RPMI7951 (cell line): ENCODE data around the gene CD247. TPM values are rescaled to one million over a fixed set of nuclear protein-coding genes. Genes with fewer than 3 reads are reported as not detected.

Source experiments
- DNase-seq: peaks from one replicate; pipeline ENCODE4 v3.0.0-alpha.2; 2012; ENCODE audit warnings: low read depth
- total RNA-seq: library from RNA; depleted of rRNA; stranded (reverse); fragments of >200 nt; shearing (Covaris generic); gene quantifications from 2 replicates; pipeline ENCODE4 v1.2.3, GENCODE V29; 2014

Gene CD247
- total RNA-seq, 1 experiment from 2014 or later: not detected

DNA sequence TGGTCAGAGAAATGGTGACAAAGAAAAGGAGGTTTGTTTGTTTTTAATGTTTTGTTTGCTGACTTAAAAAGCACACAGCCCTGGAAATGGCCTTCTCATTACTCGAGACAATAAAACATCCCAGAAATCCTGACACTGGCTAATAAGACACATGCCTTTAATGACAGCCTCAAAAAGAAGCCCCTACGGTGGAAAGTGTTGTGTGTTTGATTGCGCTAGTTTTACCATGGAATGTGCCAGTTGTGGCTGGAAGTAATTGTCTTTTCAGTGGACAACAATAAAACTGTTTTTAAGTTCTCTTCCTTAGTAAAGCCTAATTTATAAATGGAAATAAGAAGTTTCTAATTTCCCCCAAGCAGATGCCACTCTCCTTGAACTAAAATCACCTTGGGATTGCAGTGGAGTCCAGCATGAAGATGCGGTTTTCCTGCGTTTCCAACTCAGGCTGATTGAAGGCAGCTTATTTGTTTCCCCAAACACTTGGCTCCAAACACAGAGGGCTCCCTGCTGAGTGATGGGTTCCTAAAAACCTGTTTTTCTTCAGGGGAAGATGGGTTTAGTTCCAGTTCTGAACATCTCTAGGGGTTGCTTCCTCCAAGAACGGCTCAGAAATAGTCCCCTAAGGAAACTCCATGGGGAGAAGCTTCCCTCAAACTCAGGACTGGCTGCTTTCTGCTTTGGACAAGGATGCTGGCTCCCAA, 54.3 kb downstream of the CD247 start:
- DNase-seq: no peak

DNA sequence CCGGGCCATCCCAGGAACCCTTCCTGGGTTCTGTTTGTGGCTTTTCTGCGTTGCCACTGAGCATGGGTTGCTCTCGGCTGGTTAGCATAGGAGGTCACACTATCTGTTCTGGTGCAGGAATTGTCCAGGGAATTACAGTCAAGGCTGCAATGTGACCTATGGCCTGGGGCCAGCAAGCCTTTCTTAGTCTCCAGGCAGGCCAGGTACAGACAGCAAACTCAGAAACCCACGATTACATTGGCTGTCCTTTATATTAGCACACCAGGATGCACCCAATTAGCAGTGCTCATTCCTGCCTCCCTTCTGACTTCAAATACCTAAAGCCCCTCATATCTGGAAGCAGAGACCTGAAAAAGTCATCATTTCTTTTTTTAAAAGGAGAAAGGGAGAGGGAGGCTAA, 55.2 kb downstream of the CD247 start:
- DNase-seq: no peak

DNA sequence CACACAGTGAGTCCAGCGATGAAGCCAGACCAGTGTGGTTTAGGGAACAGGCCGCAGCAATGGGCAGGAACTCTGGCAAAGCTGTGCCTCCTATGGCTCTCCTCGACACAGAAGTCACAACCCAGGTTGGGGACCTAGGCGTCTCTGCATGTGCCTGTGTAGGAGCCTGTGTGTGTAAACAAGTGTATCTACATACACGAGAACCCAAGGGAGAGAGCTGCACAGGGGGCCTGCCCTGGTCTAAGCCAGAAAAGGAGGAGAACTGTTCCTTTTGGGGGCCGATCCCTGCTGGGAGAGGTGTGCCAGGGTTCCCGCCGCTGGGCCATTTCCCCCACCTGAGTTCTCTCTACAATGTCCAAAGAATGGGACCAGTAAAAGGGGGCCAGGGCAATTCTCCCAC, 56.0 kb downstream of the CD247 start:
- no peak for DNase-seq

DNA sequence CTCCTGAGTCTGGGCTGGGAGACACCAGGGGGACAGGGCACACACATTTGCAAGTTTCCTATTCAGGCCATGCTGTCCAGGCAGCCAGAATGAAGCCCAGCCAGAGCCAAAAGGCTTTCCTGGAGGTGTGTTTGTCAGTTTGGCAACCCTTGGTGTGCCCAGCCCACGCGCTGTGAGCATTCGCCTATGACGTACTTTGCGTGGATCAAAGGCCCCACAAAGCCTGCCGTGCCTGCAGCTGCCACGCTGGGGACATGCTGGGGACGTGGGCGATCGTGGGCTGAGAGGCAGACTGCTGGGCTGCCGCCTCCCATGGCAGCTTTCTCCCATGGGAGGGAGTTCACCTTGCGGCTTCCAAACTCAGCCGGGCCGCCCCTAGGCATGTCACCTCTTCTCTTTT, 57.5 kb downstream of the CD247 start:
- no peak for DNase-seq

DNA sequence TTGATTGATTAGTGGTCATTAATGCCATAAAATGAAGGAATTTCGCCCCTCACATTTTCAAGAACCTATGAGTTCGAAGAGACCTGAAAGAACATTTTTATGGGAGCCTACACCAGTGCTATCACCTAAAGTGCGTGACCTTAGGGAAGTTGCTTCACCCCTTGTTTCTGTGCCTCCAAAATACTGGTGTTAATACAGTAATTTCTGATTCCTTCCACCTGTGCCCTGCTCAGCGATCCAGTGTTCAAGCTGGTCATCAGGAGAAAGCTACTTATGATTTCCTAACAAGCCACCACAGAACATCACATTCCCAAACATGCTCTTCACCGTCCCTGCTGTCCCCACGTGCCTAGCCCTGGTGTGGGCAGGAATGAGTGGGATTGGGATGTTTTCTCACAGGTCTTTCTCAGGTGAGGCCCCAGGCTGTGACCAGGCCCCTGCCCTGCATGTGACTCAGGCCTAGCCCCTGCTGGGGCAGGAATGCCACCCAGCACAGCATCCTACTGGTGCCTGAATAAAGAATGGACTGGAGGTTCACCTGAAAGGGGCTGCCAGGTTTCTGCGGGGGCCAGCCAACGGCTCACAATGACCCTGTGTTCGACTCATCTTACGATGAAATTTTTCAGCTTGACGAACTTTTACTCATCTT, 60.3 kb downstream of the CD247 start:
- no peak for DNase-seq

DNA sequence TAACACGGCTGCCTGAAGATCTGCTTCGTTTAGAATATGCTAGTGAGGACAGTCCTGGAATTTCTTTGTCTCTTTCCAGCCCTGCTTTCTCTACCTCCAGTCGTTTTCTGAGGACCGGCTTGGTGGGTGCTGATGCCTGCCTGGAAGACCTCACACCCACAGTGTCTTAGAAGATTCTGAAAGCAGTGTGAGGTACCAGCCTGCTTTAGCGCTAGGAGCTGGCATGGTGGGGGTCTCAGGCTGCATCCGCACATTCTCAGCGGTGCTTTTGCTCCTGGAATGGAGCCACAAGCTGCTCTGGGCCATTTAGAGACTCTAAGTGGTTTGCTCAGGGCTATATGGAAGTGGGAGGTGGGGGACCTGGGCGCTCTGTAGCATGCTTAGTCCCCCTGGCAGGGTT, 61.4 kb downstream of the CD247 start:
- DNase-seq: no peak

DNA sequence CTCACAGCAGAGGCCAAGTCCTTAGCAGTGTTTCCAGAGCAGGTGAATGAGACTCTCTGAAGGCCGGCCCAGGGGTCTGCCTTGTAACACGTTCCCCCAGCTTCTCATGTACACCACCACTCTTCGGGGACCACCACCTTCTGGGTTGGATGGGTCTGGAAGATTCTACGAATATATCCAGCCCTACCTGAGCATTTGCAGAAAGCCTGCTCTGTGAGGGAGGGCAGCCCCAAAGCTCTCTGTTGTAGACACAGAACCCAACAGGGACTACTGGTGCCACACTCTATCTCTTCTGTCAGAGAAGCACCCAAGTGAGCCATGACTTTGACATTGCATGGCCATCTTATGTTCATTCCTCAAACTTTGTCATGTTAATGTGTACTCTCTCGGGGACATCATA, 61.8 kb downstream of the CD247 start:
- no peak for DNase-seq

DNA sequence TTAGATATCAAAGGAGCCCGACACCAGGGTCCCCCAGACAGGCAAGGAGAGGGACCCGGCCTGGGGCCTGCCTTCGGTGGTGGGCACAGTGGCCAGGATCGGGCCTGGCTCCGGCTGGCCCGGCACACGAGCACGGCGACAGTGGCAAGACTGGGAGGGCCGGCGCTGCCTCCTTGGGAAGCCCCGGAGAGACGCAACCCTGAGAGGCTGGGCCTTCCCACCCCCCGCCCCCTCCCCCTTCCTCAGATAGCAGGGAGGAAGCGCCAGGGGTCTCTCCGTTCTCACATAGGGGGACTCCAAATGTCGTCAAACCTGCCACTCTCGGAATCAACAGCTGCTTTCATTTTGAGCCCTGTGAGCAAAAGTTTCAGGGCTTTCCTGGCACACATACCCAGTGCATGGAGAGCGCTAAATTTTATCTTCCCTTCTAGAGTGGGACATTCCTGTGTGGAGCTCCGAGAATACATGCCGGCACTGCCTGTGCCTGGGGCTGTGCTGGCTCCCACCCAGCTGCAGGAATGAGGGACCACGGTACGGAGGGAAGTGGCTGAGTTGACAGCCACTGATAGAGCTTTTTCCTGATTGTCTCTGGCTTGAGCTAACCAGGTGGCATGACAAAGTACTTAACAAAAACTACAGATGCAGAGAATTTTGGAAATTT, 62.4 kb downstream of the CD247 start:
- DNase-seq: peak; percentile 40

DNA sequence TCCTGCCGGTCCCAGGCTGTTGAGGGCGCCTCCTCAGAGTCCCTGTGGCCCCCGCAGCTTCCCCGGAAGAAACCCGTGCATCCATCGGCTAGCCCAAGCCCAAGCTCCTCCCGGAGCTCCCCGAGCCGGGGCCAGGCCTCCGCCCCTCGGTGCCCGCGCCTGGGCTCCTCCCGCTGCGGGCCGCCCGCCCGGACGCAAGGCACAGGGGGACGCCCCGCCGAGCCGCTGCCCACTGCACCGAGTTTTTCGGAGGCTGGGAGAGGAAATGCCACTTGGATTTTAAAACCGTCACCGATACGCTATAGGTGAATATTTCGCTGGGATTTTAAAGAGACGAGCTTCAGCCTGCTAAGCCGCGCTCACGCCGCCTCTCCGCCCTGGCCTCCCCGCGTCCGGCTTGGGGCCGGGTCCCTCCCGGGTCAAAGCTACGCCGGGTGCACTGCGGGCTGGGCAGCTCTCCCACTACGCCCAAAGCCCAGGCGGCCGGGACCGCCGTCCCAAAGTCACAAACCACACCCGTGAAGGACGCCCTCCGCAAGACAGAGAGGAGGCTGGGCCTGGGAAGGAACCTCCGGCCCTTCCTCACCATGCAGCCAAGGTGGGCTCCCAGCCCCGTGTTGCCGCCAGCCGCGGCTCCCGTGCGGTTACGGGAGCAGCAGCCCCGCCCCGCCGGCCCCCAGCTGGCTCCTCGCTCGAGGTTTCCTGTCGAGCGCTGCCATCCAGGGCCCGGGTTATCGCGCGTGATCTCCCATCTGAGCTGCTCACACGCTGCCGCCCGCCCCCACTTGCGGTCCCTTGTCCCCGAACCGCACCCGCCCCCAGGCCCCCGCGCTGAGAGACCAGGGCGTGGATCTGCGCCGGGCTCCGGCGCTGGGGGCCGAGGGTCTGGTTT, 63.2 kb downstream of the CD247 start:
- DNase-seq: peak; percentile 54

DNA sequence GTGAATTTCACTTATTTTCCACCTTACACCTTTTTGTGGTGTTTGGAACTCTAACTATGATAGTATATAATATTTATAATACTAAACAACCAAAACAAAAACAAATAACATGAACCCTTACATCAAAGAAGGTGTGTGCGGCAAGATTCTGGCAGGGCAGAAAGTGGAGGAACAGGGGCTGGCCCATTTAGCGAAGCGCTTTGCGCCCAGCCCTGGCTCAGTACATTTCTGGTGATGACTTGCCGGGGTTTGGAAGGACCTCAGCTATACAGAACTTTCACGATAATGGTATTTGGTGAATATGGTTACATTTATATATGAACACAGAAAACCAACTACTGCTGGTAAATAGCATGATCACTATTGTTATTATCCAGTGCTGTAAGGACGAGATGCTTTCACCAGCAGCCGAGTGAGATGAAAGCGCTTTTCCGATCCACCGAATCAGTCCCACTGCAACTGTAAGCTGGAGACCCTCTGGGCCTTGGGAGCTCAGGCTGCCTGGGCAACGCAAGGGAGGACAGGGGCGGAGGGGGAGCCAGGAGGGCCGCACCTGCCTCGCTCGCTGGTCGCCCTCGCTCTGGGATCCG, 63.9 kb downstream of the CD247 start:
- no peak for DNase-seq

DNA sequence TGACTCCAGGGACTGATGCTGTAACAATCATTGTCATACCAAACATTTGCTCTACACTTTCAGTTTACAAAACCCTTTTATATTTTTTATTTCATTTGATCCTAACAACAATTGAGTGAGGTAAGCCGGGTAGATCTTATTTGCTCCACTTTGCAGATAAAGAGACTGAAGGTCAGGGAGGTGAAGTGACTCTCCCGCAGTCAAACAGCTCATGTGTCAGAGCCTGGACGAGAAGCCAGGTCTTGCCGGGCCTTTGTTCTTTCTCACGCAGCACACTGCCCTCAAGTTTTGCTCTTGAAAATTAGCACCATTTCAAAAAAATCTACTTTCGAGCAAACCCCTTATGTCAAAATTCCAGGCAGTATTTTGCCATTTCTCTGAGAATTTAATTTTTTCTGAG, 65.2 kb downstream of the CD247 start:
- DNase-seq: no peak

DNA sequence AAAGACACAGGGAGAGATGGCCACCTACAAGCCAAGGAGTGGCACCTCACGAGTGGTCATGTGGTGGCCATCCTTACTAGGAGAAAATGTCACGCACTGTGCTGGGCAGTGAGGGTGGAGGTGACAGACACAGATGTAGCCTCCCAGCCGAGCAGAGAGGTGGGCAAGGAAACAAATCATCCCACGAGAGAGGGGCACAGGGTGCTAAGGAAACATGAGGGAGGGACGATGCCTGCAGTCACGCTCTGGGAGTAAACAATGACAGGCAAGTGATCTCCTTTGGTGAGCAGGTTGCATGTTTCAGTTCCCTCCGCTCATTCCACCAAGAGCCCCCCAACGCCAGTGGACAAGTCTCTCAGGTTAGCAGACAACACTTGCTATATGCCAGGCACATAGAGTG, 65.8 kb downstream of the CD247 start:
- no peak for DNase-seq

DNA sequence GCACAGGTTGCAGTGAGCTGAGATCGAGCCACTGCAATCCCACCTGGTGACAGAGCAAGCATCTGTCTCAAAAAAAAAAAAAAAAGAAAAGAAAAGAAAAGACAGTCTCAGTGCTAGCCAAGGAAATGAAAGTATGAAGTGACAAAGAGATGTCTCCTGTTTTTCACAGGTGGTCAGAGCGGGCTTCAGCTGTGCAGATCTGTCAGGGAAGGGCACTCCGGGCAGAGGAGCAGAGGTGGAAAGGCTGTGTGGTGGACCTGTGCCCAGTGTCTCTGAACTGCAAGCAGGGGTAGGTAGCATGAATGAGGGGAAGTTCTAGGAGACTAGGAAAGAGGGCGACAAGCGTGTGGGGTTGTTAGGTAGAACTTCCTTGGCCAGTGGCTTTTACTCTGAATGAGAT, 67.5 kb downstream of the CD247 start:
- no peak for DNase-seq

DNA sequence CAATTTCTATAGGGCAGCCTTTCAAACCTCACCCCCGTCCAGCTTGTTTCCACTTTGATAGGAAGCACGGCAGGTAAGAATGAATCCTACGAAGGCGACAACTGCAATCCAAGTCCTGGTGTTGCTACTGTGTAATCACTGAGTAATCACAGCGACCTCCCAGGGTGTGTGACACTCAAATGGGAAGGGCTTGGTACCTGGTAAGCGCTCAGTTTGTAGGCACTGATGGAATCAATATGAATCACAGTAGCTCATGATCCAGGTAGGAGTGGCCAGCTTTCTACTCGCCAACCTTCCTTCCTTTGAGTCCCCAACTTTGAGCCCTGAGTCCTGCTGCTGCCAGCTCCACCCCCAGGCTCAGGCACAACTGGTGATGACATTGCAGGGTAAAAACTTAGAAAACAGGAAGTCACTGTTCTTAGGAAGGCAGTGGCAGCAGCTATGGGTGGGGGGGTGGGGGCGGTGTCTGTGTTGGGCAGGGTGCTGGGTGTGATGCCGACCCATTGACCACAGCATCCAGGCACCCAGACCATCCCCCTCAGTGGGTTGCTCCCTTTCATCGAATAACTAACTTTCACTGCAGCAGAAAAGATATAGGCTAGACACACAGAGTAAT, 70.7 kb downstream of the CD247 start:
- no peak for DNase-seq

DNA sequence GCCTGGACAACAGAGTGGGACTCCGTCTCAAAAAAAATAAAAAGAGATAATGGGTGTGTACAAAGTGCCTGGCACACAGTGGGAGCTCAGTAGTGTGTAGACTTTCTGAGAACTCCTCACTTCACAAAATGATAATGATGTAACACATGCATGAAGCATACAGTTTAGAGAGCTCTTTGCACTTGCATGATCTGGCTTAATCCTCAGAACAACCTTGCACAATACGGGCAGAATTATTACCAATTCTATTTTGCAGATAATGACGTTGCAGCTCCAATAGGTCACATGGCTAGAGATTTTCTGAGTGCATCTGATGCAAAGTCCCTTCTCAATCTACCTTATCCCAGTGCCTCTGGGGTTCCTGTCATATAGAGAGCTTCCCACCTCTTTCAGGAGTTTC, 71.4 kb downstream of the CD247 start:
- no peak for DNase-seq

DNA sequence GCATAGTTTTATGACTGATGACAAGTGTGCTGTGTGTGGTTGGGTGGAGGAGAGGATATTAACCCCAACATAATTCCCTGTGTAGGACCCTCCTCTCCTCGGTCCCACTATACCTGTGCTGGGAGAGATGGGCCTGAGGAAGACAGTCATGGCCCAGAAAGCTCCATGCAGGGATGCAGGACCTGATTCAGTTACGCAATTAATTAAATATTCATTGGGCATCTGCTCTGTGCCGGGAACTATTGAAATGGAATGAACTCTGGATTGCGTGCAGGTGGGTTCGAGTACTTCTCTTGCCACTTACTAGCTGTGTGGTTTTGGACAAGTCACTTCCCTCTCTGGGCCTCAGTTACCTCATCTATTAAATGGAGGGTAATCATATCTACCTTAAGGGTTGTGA, 74.6 kb downstream of the CD247 start:
- DNase-seq: no peak

DNA sequence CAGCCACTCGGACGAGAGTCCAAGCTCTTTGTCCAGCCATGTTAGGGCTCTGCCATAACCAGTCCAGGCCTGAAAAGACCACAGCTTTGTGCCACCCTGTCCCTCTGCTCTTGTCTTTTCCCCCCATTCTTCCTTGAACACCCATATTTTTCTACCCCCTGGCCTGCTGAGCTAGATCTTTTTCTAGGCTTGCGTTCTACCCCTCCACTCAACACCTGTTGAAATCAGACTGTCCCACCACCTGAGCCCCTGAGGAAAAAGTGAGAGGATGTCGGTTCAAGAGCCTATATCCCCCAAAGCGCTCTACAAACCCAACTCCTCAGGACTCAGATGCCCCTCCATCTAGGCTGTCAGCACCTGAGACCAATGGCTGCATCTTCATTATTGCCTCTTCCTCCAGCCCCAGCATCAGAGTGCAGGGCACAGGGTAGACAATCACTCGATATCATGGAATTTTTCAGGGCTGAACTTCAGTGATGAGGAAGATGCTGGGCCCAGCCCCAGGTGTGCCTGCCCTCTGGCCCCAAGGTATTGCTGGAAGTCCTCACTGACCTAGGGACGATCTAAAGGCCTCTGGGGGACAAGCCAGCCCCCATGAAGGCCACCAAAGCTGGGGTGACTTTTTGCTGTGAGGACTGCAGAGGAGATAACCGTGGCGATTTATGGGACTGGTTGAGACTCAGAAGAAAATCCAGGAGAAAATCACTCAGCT, 75.3 kb downstream of the CD247 start:
- no peak for DNase-seq

DNA sequence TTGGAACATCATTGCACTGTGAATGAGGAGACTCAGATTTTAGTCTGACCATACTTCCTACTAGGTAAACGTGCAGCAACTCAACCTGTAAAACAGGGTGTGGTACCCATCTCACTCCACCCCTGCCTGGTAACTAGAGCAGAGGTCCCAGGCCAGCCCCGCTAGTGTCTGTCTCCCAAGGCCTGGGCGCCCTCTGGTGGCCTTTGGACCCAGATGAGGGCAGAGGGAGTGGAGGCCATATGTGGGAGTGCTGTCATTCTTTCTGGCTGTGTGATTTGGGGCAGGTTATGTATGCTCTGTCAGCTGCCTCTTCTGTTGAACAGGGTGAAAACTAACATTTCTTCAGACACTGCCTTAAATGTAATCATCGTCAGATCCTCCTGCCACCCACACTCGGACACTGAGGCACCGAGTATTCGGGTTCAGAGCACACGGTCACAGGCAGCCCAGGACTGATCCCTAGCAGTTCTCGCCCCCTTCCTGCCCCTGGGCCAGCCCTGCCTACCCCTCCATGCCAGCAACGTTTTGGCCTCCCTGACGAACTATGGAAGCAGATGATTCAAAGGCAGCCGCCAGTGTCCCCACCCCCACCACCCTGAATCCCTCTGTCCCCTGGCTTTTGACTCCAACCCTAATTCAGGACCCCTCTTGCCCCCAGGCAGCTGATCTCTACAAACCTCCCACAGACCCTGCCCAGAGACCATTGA, 76.0 kb downstream of the CD247 start:
- DNase-seq: peak; percentile 66

DNA sequence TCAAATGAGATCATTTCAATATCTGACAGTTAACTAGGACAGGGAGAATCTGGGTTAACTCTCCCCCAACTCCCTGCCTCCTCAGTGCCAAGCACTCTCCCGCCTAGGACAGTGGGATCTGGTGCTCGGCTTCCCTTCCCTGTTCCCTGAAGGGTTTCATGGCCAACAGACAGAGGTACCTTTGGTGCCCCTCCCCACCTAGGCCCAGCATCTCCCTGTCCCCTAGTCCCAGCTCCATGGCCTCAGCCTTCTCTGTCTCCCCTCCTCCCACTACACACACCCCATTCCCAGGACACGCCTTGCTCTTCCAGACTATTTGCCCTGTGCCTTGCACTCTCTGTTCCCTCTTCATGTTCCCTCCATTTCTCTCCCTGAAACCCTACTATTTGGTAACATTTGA, 77.1 kb downstream of the CD247 start:
- no peak for DNase-seq

DNA sequence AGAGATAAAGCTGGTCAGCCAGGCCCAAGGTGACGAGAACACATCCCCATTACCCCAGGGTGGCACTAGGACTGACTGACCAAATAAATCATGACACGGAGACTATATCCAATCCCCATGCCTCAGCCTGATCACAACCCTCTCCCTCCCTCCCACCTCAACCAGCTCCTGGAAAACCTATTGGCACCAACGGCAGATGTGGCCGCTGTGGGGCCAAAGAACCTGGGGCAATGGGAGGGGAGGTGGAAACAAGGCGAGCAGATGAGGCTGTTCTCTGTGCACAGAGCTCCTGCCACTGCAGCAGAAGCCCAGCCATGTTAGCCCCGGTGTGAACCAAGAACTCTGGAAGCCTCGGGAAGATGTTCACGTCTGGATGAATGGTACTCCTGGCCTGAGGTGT, 77.6 kb downstream of the CD247 start:
- no peak for DNase-seq
